HG03175 (cell line): ENCODE measurements around the gene DAND5.

Experiments
- ATAC-seq: cut with Tn5 transposase; IDR thresholded peaks from one replicate; pipeline ENCODE4 v1.9.1; 2021; ENCODE audit warnings: mild to moderate bottlenecking, moderate library complexity; ENCODE audit not compliant: unreplicated experiment

Gene DAND5

GRCh38 chr19:12991296-12991695 lies 21.9 kb downstream of the DAND5 start:
- ATAC-seq, result no peak

GRCh38 chr19:12992729-12993128 lies 23.4 kb downstream of the DAND5 start:
- ATAC-seq, result no peak

- no peak for ATAC-seq
These were observed 24.2 kb downstream of the DAND5 start for GRCh38 chr19:12993562-12993961.

GRCh38 chr19:12994701-12995595 lies 25.6 kb downstream of the DAND5 start, which contains the start of gene NFIX:
Gene NFIX, plus strand, starts transcription at chr19:12995475. Its CDS starts 363 bp downstream, at chr19:12995838.
- ATAC-seq, result no peak

GRCh38 chr19:12995596-12996405 lies 26.4 kb downstream of the DAND5 start:
- ATAC-seq, result no peak

- ATAC-seq, result no peak
These were observed 27.2 kb downstream of the DAND5 start for GRCh38 chr19:12996406-12997094.

GRCh38 chr19:12997179-12997966 lies 28.0 kb downstream of the DAND5 start:
- no peak for ATAC-seq

- no peak for ATAC-seq
These were observed 28.9 kb downstream of the DAND5 start for GRCh38 chr19:12997967-12998940.

- ATAC-seq, result no peak
These were observed 31.8 kb downstream of the DAND5 start for GRCh38 chr19:13001166-13001501.

- ATAC-seq, result no peak
These were observed 32.3 kb downstream of the DAND5 start for GRCh38 chr19:13001502-13002165.

GRCh38 chr19:13002166-13002898 lies 33.0 kb downstream of the DAND5 start:
- ATAC-seq, result no peak

GRCh38 chr19:13003081-13003480 lies 33.7 kb downstream of the DAND5 start:
- ATAC-seq, result no peak

GRCh38 chr19:13004273-13004672 lies 34.9 kb downstream of the DAND5 start:
- ATAC-seq, result no peak

- no peak for ATAC-seq
These were observed 35.9 kb downstream of the DAND5 start for GRCh38 chr19:13005253-13005652.

- ATAC-seq, result no peak
These were observed 36.5 kb downstream of the DAND5 start for GRCh38 chr19:13005861-13006370.

- ATAC-seq, result no peak
These were observed 37.3 kb downstream of the DAND5 start for GRCh38 chr19:13006431-13007281.
